IMR-90 (cell line): ENCODE data around the gene MICAL3. TPM values are rescaled to one million over a fixed set of nuclear protein-coding genes. Genes with fewer than 3 reads are reported as not detected.

ENCODE experiments used
- ATAC-seq: fragments of 200-7000 bp; cut with Tn5 transposase; 2 replicates; pipeline ENCODE4 v1.9.1; 2020; ENCODE audit warnings: low read depth, mild to moderate bottlenecking, moderate library complexity
- BruUV-seq: library from RNA; stranded (reverse); fragments of 400-500 nt; replicated peaks from 2 replicates; lab custom pipeline; 2021; lab: Mats Ljungman, UMichigan
- CTCF ChIA-PET: fragments of 300-600 bp; formaldehyde crosslinking; extraction: SDS; loops from one replicate; lab custom pipeline; 2021; ENCODE audit warnings: antibody characterized with exemption; lab: Yijun Ruan, JAX
- POLR2A ChIA-PET: fragments of 300-600 bp; sonication (Branson Sonifier 250); formaldehyde crosslinking; loops from one replicate; lab custom pipeline; 2022; ENCODE audit warnings: antibody characterized with exemption; ENCODE audit not compliant: unreplicated experiment; lab: Charles Lee
- DNase-seq: peaks from one replicate; pipeline ENCODE4 v3.0.0; 2013
- H2AFZ ChIP-seq: replicated peaks from 2 replicates; pipeline ENCODE3; 2013; ENCODE audit warnings: low read length, mild to moderate bottlenecking; ENCODE audit not compliant: poor library complexity
- H2AK5ac ChIP-seq: 2 replicates; pipeline ENCODE4 v1.6.1; 2013; ENCODE audit warnings: low read depth, low read length, inconsistent platforms
- H2AK9ac ChIP-seq: replicated peaks from 2 replicates; pipeline ENCODE3; 2013; ENCODE audit warnings: mild to moderate bottlenecking, low read depth, low read length, moderate library complexity; ENCODE audit not compliant: poor library complexity
- H2BK120ac ChIP-seq: 2 replicates; pipeline ENCODE4 v1.6.1; 2013; ENCODE audit warnings: low read depth, low read length, inconsistent platforms
- H2BK15ac ChIP-seq: 3 replicates; pipeline ENCODE4 v1.6.1; 2013; ENCODE audit warnings: low read depth, low read length, inconsistent platforms
- H2BK20ac ChIP-seq: 2 replicates; pipeline ENCODE4 v1.6.1; 2013; ENCODE audit warnings: low read depth, mild to moderate bottlenecking, inconsistent platforms, low read length, moderate library complexity
- H2BK5ac ChIP-seq: 2 replicates; pipeline ENCODE4 v1.6.1; 2013; ENCODE audit warnings: mild to moderate bottlenecking, low read depth, low read length, inconsistent platforms; ENCODE audit not compliant: poor library complexity, severe bottlenecking
- H3K14ac ChIP-seq: replicated peaks from 2 replicates; pipeline ENCODE4 v1.6.1; 2013; ENCODE audit warnings: low read depth, low read length, inconsistent platforms
- H3K18ac ChIP-seq: 2 replicates; pipeline ENCODE4 v1.6.1; 2013; ENCODE audit warnings: low read depth, low read length, control low read depth
- H3K23ac ChIP-seq: 2 replicates; pipeline ENCODE4 v1.6.1; 2013; ENCODE audit warnings: low read depth, low read length, inconsistent platforms
- H3K27ac ChIP-seq: 2 replicates; pipeline ENCODE4 v1.5.1; 2013; ENCODE audit warnings: mild to moderate bottlenecking, control low read depth, low read length; ENCODE audit not compliant: insufficient read depth
- H3K27me3 ChIP-seq: 2 replicates; pipeline ENCODE4 v1.6.1; 2013; ENCODE audit warnings: low read length; ENCODE audit not compliant: control insufficient read depth, insufficient read depth
- H3K36me3 ChIP-seq: 2 replicates; pipeline ENCODE4 v1.6.1; 2013; ENCODE audit warnings: low read length, mixed read lengths; ENCODE audit not compliant: control insufficient read depth, insufficient read depth
- H3K4ac ChIP-seq: 2 replicates; pipeline ENCODE4 v1.6.1; 2013; ENCODE audit warnings: low read depth, low read length, inconsistent platforms
- H3K4me1 ChIP-seq: 2 replicates; pipeline ENCODE4 v1.6.1; 2013; ENCODE audit warnings: low read length, mixed read lengths; ENCODE audit not compliant: control insufficient read depth, insufficient read depth
- H3K4me2 ChIP-seq: 2 replicates; pipeline ENCODE4 v1.6.1; 2013; ENCODE audit warnings: low read depth, mild to moderate bottlenecking, control low read depth, low read length, moderate library complexity
- H3K4me3 ChIP-seq: 2 replicates; pipeline ENCODE4 v1.5.1; 2013; ENCODE audit warnings: low read depth, mild to moderate bottlenecking, control low read depth, low read length, moderate library complexity; ENCODE audit not compliant: insufficient read depth
- H3K56ac ChIP-seq: 2 replicates; pipeline ENCODE4 v1.6.1; 2013; ENCODE audit warnings: low read length, inconsistent platforms; ENCODE audit not compliant: insufficient read depth; ENCODE audit errors: extremely low read depth
- H3K79me1 ChIP-seq, 2 experiments: 2 replicates each; pipeline ENCODE4 v1.6.1; 2013; ENCODE audit warnings: low read length in 2 of 2, inconsistent platforms in 1 of 2, low read depth in 1 of 2
- H3K9ac ChIP-seq: 2 replicates; pipeline ENCODE4 v1.6.1; 2013; ENCODE audit warnings: low read depth, low read length, control low read depth
- H3K9me1 ChIP-seq: 2 replicates; pipeline ENCODE4 v1.6.1; 2013; ENCODE audit warnings: low read length, inconsistent platforms; ENCODE audit not compliant: insufficient read depth
- H3K9me3 ChIP-seq: 2 replicates; pipeline ENCODE4 v1.6.1; 2013; ENCODE audit warnings: low read length; ENCODE audit not compliant: control insufficient read depth, insufficient read depth
- H4K20me1 ChIP-seq: 2 replicates; pipeline ENCODE4 v1.6.1; 2013; ENCODE audit warnings: low read length, inconsistent platforms; ENCODE audit not compliant: insufficient read depth
- H4K5ac ChIP-seq: 2 replicates; pipeline ENCODE4 v1.6.1; 2013; ENCODE audit warnings: mild to moderate bottlenecking, low read depth, low read length, control low read depth
- H4K8ac ChIP-seq, 2 experiments: 2 replicates each; pipeline ENCODE4 v1.6.1; 2013; ENCODE audit warnings: low read depth in 2 of 2, low read length in 2 of 2, control low read depth in 1 of 2, inconsistent platforms in 1 of 2
- H4K91ac ChIP-seq: 2 replicates; pipeline ENCODE4 v1.6.1; 2013; ENCODE audit warnings: low read depth, low read length, inconsistent platforms; ENCODE audit not compliant: insufficient read depth
- BHLHE40 ChIP-seq: fragments of 150-350 bp; IDR thresholded peaks from 2 replicates; pipeline ENCODE4 v1.6.1; 2016; ENCODE audit warnings: mild to moderate bottlenecking, low read depth, low read length
- CEBPB ChIP-seq: IDR thresholded peaks from 2 replicates; pipeline ENCODE4 v1.6.1; 2012; ENCODE audit warnings: low read depth, low read length, improper control_type of control experiment
- FOS ChIP-seq: fragments of 150-350 bp; IDR thresholded peaks from 2 replicates; pipeline ENCODE4 v1.6.1; 2016; ENCODE audit warnings: low read depth, low read length
- MAZ ChIP-seq: IDR thresholded peaks from 2 replicates; pipeline ENCODE4 v1.6.1; 2012; ENCODE audit warnings: low read depth, mild to moderate bottlenecking, low read length, improper control_type of control experiment, moderate library complexity, borderline replicate concordance
- RCOR1 ChIP-seq: IDR thresholded peaks from 2 replicates; pipeline ENCODE4 v1.6.1; 2012; ENCODE audit warnings: mild to moderate bottlenecking, low read length, improper control_type of control experiment; ENCODE audit not compliant: insufficient replicate concordance
- WGBS, 2 experiments: methylation state at CpG; one replicate each; pipeline versions ENCODE4 v1.1.5 to v1.1.7; 2013; ENCODE audit warnings: missing lambda C conversion rate in 2 of 2; ENCODE audit not compliant: insufficient read length in 1 of 2; ENCODE audit errors: extremely low coverage in 2 of 2; 5-methylcytosine and 5-hydroxymethylcytosine counted together
- dilution Hi-C: fragments of 300-500 bp; cut with HindIII; formaldehyde crosslinking; loops from one replicate; pipeline ENCODE4 v1.14.3; 2018; ENCODE audit warnings: low sequenced_read_pairs; ENCODE audit not compliant: unreplicated experiment
- in situ Hi-C: fragments of 300-500 bp; cut with MboI; formaldehyde crosslinking; loops from 3 replicates; pipeline ENCODE4 v1.14.3; 2019; ENCODE audit warnings: low sequenced_read_pairs, inconsistent platforms, mixed read lengths
- intact Hi-C: fragments of 100-400 bp; cut with micrococcal nuclease; formaldehyde crosslinking; loops from 2 replicates; pipeline ENCODE4 v1.10.0; 2022
- polyA plus RNA-seq, 3 experiments: library from polyadenylated mRNA; depleted of rRNA; stranded (reverse); fragments of >200 nt; gene quantifications; 2 replicates each; pipeline ENCODE4 v1.2.3, GENCODE V29; 2012; ENCODE audit warnings: low replicate concordance in 1 of 3
- total RNA-seq: library from RNA; depleted of rRNA; stranded (reverse); fragments of >200 nt; gene quantifications from 2 replicates; pipeline ENCODE4 v1.2.3, GENCODE V29; 2012

MICAL3 gene
- total and polyA plus RNA-seq, 2 of the 4 experiments (the other 2 are of a cell fraction), result 17.6 to 26.8 TPM

DNA sequence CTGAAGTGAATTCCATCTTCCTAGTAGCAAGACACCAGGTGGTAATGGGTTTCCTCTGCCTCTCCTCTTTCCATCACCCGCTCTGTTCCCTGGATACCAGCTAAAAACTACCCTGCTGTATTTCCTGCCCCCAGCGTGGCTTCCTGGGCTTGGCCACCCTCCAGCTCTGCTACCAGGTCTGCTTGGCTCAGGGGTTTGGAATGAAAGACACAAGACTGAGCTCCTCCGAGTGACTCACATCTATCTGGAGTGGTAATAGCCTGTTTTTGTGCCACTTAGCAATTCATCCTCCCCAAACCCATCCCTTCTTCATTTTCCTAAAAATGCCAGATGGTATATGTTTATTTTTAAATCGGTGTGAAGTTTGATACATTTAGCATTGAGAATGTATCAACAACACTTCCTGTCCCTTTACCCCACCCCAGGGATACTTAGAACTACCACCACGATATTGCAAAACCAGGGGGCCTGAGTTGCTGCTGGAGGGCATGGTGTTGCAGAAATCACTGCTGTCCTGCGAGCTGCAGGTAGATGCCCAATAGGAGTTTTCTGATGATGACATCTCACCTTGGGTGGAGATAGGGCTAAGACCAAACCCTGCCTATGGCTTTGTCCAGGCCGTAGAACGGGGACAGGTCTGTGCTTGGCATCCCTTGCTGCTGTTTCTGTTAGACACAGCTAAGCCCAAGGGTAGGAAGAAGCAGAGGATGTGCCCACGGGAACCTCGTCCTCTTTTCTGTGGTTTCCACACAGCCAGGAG lies 7.5 kb upstream of the MICAL3 start:
- H2BK5ac ChIP-seq, result peak overlapping the region; percentile 94
- no peak overlapping the region for H3K4me3 ChIP-seq
- peak overlapping the region; percentile 96 for H2AK5ac ChIP-seq
- H3K4me2 ChIP-seq, result peak overlapping the region; percentile 38
- no peak overlapping the region; the same call in 1 of the 2 replicates for H3K56ac ChIP-seq
- H2BK15ac ChIP-seq, result peak overlapping the region; percentile 88
- in situ Hi-C loops (no loop called here), intact Hi-C loops (no loop called here), dilution Hi-C loops (no loop called here)
- H3K79me1 ChIP-seq, result no peaks in the 10 kb centered on the region
- peaks cover 13% of the 10 kb centered on the region for H3K4me1 ChIP-seq
- H3K9me3 ChIP-seq, result no peaks in the 10 kb centered on the region
- peak; percentile 77 for TF ChIP-seq FOS
- TF ChIP-seq CEBPB, result peak; percentile 64
- TF ChIP-seq BHLHE40, result 0 out of 2 replicates have a peak, but pooled peaks have one; percentile 31
- TF ChIP-seq MAZ, result peak; percentile 65; the same call in 1 of the 2 replicates
- TF ChIP-seq RCOR1, result no peak
- peak overlapping the region; percentile 94 for H3K4ac ChIP-seq
- peak overlapping the region; percentile 90 for H2AK9ac ChIP-seq
- H2AFZ ChIP-seq, result peak overlapping the region; percentile 76
- H3K14ac ChIP-seq, result peak overlapping the region; percentile 81
- 83% methylated on average over 1 of the region's 10 CpGs; no CpG with 5 or more reads in 1 of the 2 experiments for WGBS, 2 experiments
- H4K8ac ChIP-seq, result peak overlapping the region; percentile 69 to 87
- peak overlapping the region; percentile 29; the same call in 1 of the 2 replicates for H3K23ac ChIP-seq
- peak overlapping the region; percentile 74; the same call in 1 of the 2 replicates for H4K5ac ChIP-seq
- no peaks in the 10 kb centered on the region for H3K27me3 ChIP-seq
- no peaks in the 10 kb centered on the region for H3K36me3 ChIP-seq
- H2BK20ac ChIP-seq, result peak overlapping the region; percentile 97
- ATAC-seq (peak; percentile 84), DNase-seq (peak; percentile 97)
- CTCF ChIA-PET, result interaction anchor here (0.6 to 3.2 kb wide), 6 partner anchors 9 to 202 kb away, joined by 3 to 16 read pairs (median 4); partner anchors contain the start of gene PEX26
- H3K9ac ChIP-seq, result no peak overlapping the region
- H4K91ac ChIP-seq, result peak overlapping the region; percentile 92
- BruUV-seq, result no TSS peak
- H3K9me1 ChIP-seq, result peaks cover 16% of the 10 kb centered on the region
- H2BK120ac ChIP-seq, result peak overlapping the region; percentile 84
- POLR2A ChIA-PET, result no interaction called here
- H3K27ac ChIP-seq, result peak overlapping the region; percentile 56
- peak overlapping the region; percentile 75 for H3K18ac ChIP-seq
- peaks cover 5% of the 10 kb centered on the region; the same call in 1 of the 2 replicates for H4K20me1 ChIP-seq
